Measurements from ENCODE around the gene INTS4.
"Not testable (repeated sequence)": the region's sequence is repeated elsewhere in the genome, so short reads cannot be mapped to it uniquely, and the experiment has no call there.

DNA sequence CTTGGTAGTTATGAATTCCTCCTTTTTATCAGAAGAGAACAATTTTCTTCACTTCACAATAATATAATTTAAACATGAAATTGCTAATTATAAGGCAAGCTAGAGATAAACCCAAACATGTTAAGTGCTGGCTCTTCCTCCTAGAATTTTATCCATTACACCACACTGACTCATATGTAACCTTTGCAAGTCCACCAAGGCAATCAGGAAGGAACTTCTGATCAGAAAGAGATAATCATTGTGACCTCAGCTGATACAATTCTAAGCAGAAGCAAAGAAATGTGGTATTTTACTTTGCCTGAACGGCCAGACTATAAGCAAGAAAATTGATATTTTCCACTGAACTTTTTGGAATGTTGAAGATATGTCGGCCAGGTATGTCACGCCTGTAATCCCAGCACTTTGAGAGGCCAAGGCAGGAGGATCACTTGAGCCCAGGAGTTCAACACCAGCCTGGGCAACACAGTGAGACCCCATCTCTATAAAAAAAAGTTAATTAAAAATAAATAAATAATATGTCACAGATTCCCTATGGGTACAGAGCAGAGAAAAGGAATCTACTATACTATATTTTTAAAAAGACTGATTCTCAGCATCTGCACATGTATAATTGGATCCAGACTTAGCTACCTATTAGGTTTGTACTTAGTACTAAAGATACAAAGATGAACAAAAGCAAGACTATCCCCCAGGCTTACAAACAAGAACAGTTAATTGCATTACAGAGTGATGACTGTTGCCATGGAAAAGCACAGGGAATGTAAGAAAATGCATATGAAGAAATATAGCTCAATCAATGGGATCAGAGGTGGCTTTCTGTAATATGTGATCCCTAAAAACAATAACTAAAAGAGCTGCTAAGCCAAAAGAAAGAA, 63.9 kb downstream of the INTS4 start:
- not testable (repeated sequence) for TF ChIP-seq FOXK2, SP1 (IDR thresholded peaks at IDR 0.05)
